RWPE2 (cell line): ENCODE results near the gene THTPA.
A peak's percentile ranks its signal among the peaks of the same experiment; 100 is the strongest.

Experiments used
- ATAC-seq: fragments of 200-7000 bp; cut with Tn5 transposase; 3 replicates; pipeline ENCODE4 v1.9.1; 2021; ENCODE audit warnings: low read depth
- DNase-seq: peaks from one replicate; pipeline ENCODE4 v3.0.0-alpha.2; 2020; ENCODE audit warnings: low spot score
- H3K27ac ChIP-seq: fragments of 450-650 bp; 2 replicates; pipeline ENCODE4 v1.5.1; 2017; ENCODE audit warnings: mild to moderate bottlenecking; ENCODE audit not compliant: poor library complexity, severe bottlenecking
- H3K27me3 ChIP-seq: fragments of 250-450 bp; sonication (Bioruptor Pico); 2 replicates; pipeline ENCODE4 v1.5.1; 2021; ENCODE audit warnings: mild to moderate bottlenecking, moderate library complexity; ENCODE audit not compliant: insufficient read depth, poor library complexity, severe bottlenecking
- H3K36me3 ChIP-seq: fragments of 250-450 bp; sonication (Bioruptor Pico); 2 replicates; pipeline ENCODE4 v1.5.1; 2020; ENCODE audit warnings: low read depth, mild to moderate bottlenecking, moderate library complexity
- H3K4me1 ChIP-seq: fragments of 250-450 bp; sonication (Bioruptor Pico); 2 replicates; pipeline ENCODE4 v1.5.1; 2021; ENCODE audit warnings: mild to moderate bottlenecking, moderate library complexity; ENCODE audit not compliant: insufficient read depth, poor library complexity, severe bottlenecking
- H3K4me3 ChIP-seq: fragments of 250-450 bp; sonication (Bioruptor Pico); 2 replicates; pipeline ENCODE4 v1.5.1; 2021; ENCODE audit warnings: mild to moderate bottlenecking, moderate library complexity; ENCODE audit not compliant: severe bottlenecking
- H3K9me3 ChIP-seq: fragments of 250-450 bp; sonication (Bioruptor Pico); 2 replicates; pipeline ENCODE4 v1.5.1; 2021; ENCODE audit warnings: mild to moderate bottlenecking, moderate library complexity; ENCODE audit not compliant: severe bottlenecking
- CTCF ChIP-seq: fragments of 450-650 bp; IDR thresholded peaks from one replicate; pipeline ENCODE4 v1.5.1; 2017; ENCODE audit warnings: mild to moderate bottlenecking, moderate library complexity; ENCODE audit not compliant: poor library complexity, severe bottlenecking

The THTPA gene, protein sequence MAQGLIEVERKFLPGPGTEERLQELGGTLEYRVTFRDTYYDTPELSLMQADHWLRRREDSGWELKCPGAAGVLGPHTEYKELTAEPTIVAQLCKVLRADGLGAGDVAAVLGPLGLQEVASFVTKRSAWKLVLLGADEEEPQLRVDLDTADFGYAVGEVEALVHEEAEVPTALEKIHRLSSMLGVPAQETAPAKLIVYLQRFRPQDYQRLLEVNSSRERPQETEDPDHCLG

GRCh38 chr14:23555882-23556699 lies at the start of gene THTPA:
Gene THTPA (plus strand): TSS chr14:23556271. CDS start chr14:23556758, 487 bp downstream.
- peak; percentile 97 for DNase-seq
- ATAC-seq, result peak; percentile 80
- peak within 1 kb of the TSS; percentile 41 for H3K27ac ChIP-seq
- H3K27me3 ChIP-seq, result no peaks in the 10 kb centered on the region
- no peaks in the 10 kb centered on the region for H3K4me1 ChIP-seq
- peaks cover 26% of the 10 kb centered on the region for H3K36me3 ChIP-seq
- TF ChIP-seq CTCF, result no peak
- H3K4me3 ChIP-seq, result peak within 1 kb of the TSS; percentile 92
- H3K9me3 ChIP-seq, result no peaks in the 10 kb centered on the region

GRCh38 chr14:23512156-23512555 lies 43.9 kb upstream of the THTPA start:
- ATAC-seq, result no peak
- Histone ChIP-seq H3K4me3 (no peak overlapping the region), H3K27ac (no peak overlapping the region), H3K9me3 (no peaks in the 10 kb centered on the region), H3K4me1 (no peaks in the 10 kb centered on the region), H3K36me3 (no peaks in the 10 kb centered on the region), H3K27me3 (no peaks in the 10 kb centered on the region)
- DNase-seq, result no peak
- no peak for TF ChIP-seq CTCF

GRCh38 chr14:23513005-23513817 lies 42.9 kb upstream of the THTPA start:
- Histone ChIP-seq H3K36me3 (no peaks in the 10 kb centered on the region), H3K27ac (no peak overlapping the region), H3K4me1 (no peaks in the 10 kb centered on the region), H3K9me3 (no peaks in the 10 kb centered on the region), H3K27me3 (no peaks in the 10 kb centered on the region), H3K4me3 (no peak overlapping the region)
- ATAC-seq (no peak), DNase-seq (no peak)
- no peak for TF ChIP-seq CTCF

GRCh38 chr14:23513818-23514643 lies 42.0 kb upstream of the THTPA start:
- H3K36me3 ChIP-seq, result no peaks in the 10 kb centered on the region
- H3K27me3 ChIP-seq, result no peaks in the 10 kb centered on the region
- H3K4me1 ChIP-seq, result no peaks in the 10 kb centered on the region
- TF ChIP-seq CTCF, result no peak
- H3K9me3 ChIP-seq, result no peaks in the 10 kb centered on the region
- no peak for ATAC-seq
- no peak overlapping the region for H3K4me3 ChIP-seq
- H3K27ac ChIP-seq, result no peak overlapping the region
- no peak for DNase-seq
